ENCODE measurements around the gene EN1. TPM values are rescaled to one million over a fixed set of nuclear protein-coding genes. Genes with fewer than 3 reads are reported as not detected.

Gene EN1
- total RNA-seq, 3 donors from 2014 or later (not counting 1 experiment from before 2014, with no cell fraction given), result not detected

DNA sequence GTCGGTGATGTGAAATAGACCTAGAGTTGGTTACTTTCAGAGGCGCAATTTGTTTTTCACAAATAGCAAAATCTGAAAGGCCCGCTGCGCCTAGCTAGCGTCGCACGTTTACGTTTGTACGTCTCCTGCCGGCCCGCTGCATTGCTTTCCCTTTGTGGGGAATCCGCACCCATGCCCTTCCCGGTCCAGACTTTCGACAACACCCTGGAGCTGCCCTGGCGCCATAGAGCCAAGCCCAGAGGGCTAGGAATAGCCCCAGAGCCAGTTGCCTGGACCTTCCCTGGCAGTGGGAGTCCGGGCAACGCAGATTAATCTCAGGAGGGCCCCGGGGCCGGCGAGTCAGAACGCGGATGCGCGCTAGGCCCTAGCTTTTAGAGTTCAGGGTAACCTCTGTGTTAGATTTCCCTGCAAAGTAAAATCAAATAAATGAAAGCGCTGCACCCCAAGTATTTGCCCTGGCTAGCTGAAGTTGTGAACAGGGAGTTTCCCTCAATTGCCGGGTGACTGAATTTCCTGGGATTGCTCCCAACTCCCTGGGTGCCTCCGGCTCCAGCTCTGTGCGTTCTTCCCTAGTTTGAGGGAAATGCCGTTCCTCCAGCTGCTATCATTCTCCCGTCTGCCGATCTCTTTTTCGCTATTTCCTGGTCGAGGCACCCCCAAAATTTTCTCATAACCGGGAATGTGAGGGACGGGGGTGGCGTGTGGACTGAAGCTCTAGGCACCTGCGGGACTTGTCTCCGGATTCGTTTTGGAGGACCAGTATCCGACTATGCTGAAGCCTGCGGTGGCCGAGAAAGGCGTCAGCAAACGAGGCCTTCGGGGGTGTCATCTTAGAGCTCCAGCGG, 1.2 kb upstream of the EN1 start:
- no peaks in the 10 kb centered on the region for H3K9me3 ChIP-seq (ENCODE audit: control insufficient read depth, insufficient read depth, low read length)
- DNase-seq, result no peak
- no peak overlapping the region for H3K27ac Mint-ChIP-seq

DNA sequence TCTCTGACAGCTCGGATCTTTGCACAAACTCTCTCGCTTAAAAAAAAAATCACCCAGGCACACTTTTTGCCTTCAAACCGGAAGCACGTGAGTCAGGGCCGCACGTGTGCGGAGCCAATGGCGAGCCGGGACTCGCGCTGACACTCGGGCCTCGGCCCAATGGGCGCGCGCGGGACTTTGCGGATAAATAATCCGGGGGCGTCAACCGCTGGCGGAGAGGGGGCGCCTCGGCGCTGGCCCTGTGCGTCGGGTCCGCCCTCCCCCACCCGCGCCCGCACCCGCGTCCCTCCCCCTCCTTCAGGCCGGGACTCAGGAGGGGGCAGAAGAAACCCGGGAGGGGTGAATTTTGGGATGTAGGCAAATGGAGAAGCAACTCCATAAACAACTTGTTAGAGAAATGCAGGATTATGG, 319 bp upstream of the EN1 start:
- H3K27me3 ChIP-seq (ENCODE audit: control insufficient read depth, insufficient read depth, low read length), result peaks cover 57% of the 10 kb centered on the region
- Mint-ChIP-seq H3K36me3 (no peaks in the 10 kb centered on the region), H3K4me3 (peak overlapping the region; percentile 59), H3K27me3 (ENCODE audit: low read depth in 2 of 2) (peaks cover 68 to 71% of the 10 kb centered on the region in 2 donors), H3K27ac (no peak overlapping the region), H3K4me1 (peaks cover 10 to 15% of the 10 kb centered on the region in 2 donors), H3K9me3 (no peaks in the 10 kb centered on the region)
- H3K36me3 ChIP-seq (ENCODE audit: control insufficient read depth, insufficient read depth, low read length), result no peaks in the 10 kb centered on the region
- H3K9me3 ChIP-seq (ENCODE audit: control insufficient read depth, insufficient read depth, low read length), result no peaks in the 10 kb centered on the region
- H3K4me3 ChIP-seq (ENCODE audit: low read length), result no peak overlapping the region
- peaks cover 16% of the 10 kb centered on the region for H3K4me1 ChIP-seq (ENCODE audit: control insufficient read depth, insufficient read depth, low read length)
- WGBS (ENCODE audit: insufficient coverage), result 3% methylated on average over 28 of the region's 35 CpGs
- peak in 1 of 3 donors; percentile 26 for ATAC-seq
- TF ChIP-seq, protein P1, sequence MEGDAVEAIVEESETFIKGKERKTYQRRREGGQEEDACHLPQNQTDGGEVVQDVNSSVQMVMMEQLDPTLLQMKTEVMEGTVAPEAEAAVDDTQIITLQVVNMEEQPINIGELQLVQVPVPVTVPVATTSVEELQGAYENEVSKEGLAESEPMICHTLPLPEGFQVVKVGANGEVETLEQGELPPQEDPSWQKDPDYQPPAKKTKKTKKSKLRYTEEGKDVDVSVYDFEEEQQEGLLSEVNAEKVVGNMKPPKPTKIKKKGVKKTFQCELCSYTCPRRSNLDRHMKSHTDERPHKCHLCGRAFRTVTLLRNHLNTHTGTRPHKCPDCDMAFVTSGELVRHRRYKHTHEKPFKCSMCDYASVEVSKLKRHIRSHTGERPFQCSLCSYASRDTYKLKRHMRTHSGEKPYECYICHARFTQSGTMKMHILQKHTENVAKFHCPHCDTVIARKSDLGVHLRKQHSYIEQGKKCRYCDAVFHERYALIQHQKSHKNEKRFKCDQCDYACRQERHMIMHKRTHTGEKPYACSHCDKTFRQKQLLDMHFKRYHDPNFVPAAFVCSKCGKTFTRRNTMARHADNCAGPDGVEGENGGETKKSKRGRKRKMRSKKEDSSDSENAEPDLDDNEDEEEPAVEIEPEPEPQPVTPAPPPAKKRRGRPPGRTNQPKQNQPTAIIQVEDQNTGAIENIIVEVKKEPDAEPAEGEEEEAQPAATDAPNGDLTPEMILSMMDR (IDR thresholded peaks at IDR 0.05), result no peak
- no peak overlapping the region for H3K27ac ChIP-seq (ENCODE audit: low read length)
- intact Hi-C loops (cut with micrococcal nuclease), result no loop called here
- peak in 1 of 2 donors; percentile 27 for DNase-seq

More for the DNA sequence above, 1.2 kb upstream of the EN1 start:
- ATAC-seq, result no peak
- H3K27me3 Mint-ChIP-seq (ENCODE audit: low read depth in 2 of 2), result peaks cover 73 to 74% of the 10 kb centered on the region in 2 donors
- TF ChIP-seq, protein P1 (IDR thresholded peaks at IDR 0.05), result no peak
- H3K36me3 Mint-ChIP-seq, result no peaks in the 10 kb centered on the region
- no peak overlapping the region for H3K4me3 ChIP-seq (ENCODE audit: low read length)
- peaks cover 10% of the 10 kb centered on the region for H3K4me1 ChIP-seq (ENCODE audit: control insufficient read depth, insufficient read depth, low read length)
- WGBS (ENCODE audit: insufficient coverage), result 5% methylated on average over 46 of the region's 46 CpGs
- intact Hi-C loops (cut with micrococcal nuclease), result no loop called here
- H3K4me3 Mint-ChIP-seq, result peak overlapping the region; percentile 59
- no peaks in the 10 kb centered on the region for H3K36me3 ChIP-seq (ENCODE audit: control insufficient read depth, insufficient read depth, low read length)
- no peaks in the 10 kb centered on the region for H3K9me3 Mint-ChIP-seq
- H3K27me3 ChIP-seq (ENCODE audit: control insufficient read depth, insufficient read depth, low read length), result peaks cover 55% of the 10 kb centered on the region
- no peak overlapping the region for H3K27ac ChIP-seq (ENCODE audit: low read length)
- peaks cover 10 to 11% of the 10 kb centered on the region in 2 donors for H3K4me1 Mint-ChIP-seq

DNA sequence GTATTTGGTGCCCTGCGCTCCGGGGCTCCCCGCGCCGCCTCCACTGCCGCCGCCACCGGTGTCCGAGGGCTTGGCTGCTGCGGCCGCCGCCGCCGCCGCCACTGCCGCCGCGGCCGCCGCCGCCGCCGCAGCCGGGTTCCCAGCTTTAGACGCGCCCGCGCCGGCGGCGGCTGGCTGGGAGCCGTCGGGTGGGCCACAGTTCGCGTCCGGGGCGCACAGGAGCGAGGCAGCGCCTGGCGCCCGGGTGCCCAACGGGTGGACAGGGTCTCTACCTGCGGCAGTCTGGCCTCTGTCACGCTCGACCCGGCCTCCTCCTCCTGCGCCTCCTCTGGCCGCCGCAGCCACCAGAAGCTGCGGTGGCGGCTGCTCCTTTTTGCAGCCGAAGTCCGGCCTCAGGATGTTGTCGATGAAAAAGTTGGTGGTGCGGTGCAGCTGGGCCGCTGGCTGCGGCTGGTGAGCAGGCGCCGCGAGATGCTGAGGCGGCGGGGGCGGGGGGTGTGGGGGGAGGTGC, 951 bp downstream of the EN1 start:
- H3K36me3 Mint-ChIP-seq, result no peaks in the 10 kb centered on the region
- H3K4me1 Mint-ChIP-seq, result peaks cover 19 to 25% of the 10 kb centered on the region in 2 donors
- H3K9me3 Mint-ChIP-seq, result no peaks in the 10 kb centered on the region
- DNase-seq (no peak), ATAC-seq (no peak)
- TF ChIP-seq, protein P1 (IDR thresholded peaks at IDR 0.05), result no peak
- 4% methylated on average over 57 of the region's 63 CpGs for WGBS (ENCODE audit: insufficient coverage)
- Histone ChIP-seq H3K36me3 (ENCODE audit: control insufficient read depth, insufficient read depth, low read length) (no peaks in the 10 kb centered on the region), H3K9me3 (ENCODE audit: control insufficient read depth, insufficient read depth, low read length) (no peaks in the 10 kb centered on the region), H3K27me3 (ENCODE audit: control insufficient read depth, insufficient read depth, low read length) (peaks cover 53% of the 10 kb centered on the region), H3K27ac (ENCODE audit: low read length) (no peak overlapping the region), H3K4me3 (ENCODE audit: low read length) (no peak overlapping the region), H3K4me1 (ENCODE audit: control insufficient read depth, insufficient read depth, low read length) (peaks cover 25% of the 10 kb centered on the region)
- no peak overlapping the region for H3K4me3 Mint-ChIP-seq
- H3K27me3 Mint-ChIP-seq (ENCODE audit: low read depth in 2 of 2), result peaks cover 58 to 68% of the 10 kb centered on the region in 2 donors
- H3K27ac Mint-ChIP-seq, result no peak overlapping the region
- intact Hi-C loops (cut with micrococcal nuclease), result no loop called here
